OCI-LY3 (cell line): ENCODE data around the gene DNAJC6.
"Not testable (repeated sequence)": the region's sequence is repeated elsewhere in the genome, so short reads cannot be mapped to it uniquely, and the experiment has no call there.

Experiments used
- H2AFZ ChIP-seq: fragments of 200-600, 300-600 bp; shearing (Covaris generic); 2 replicates; pipeline ENCODE4 v1.6.0; 2014; ENCODE audit warnings: antibody characterized with exemption, low read depth, low read length
- H3K27ac ChIP-seq: fragments of 200-600, 300-600 bp; sonication (generic); 2 replicates; pipeline ENCODE4 v1.5.1; 2014; ENCODE audit warnings: mild to moderate bottlenecking, low read length, moderate library complexity, mixed read lengths
- H3K27me3 ChIP-seq: fragments of 200-600, 300-600 bp; sonication (generic); 2 replicates; pipeline ENCODE4 v1.6.1; 2014; ENCODE audit warnings: low read depth, low read length, mixed read lengths
- H3K36me3 ChIP-seq: fragments of 200-600, 300-600 bp; sonication (generic); replicated peaks from 2 replicates; pipeline ENCODE3; 2014; ENCODE audit warnings: low read depth, low read length, mixed read lengths
- H3K4me1 ChIP-seq: fragments of 300-600, 200-600 bp; sonication (generic); 2 replicates; pipeline ENCODE4 v1.6.1; 2014; ENCODE audit warnings: low read length, mixed read lengths
- H3K4me2 ChIP-seq: fragments of 200-600, 300-600 bp; sonication (generic); 2 replicates; pipeline ENCODE4 v1.6.1; 2014; ENCODE audit warnings: low read length, mixed read lengths
- H3K4me3 ChIP-seq: fragments of 300-600, 200-600 bp; sonication (generic); 2 replicates; pipeline ENCODE4 v1.5.1; 2014; ENCODE audit warnings: antibody characterized with exemption, mild to moderate bottlenecking, low read length, moderate library complexity
- H3K79me2 ChIP-seq: fragments of 300-600, 200-600 bp; shearing (Covaris generic); 2 replicates; pipeline ENCODE4 v1.6.1; 2014; ENCODE audit warnings: mild to moderate bottlenecking, low read length, mixed read lengths
- H3K9ac ChIP-seq: fragments of 300-600, 200-600 bp; shearing (Covaris generic); 2 replicates; pipeline ENCODE4 v1.6.0; 2014; ENCODE audit warnings: mild to moderate bottlenecking, low read length, moderate library complexity
- H3K9me3 ChIP-seq: fragments of 200-600, 300-600 bp; shearing (Covaris generic); 2 replicates; pipeline ENCODE4 v1.6.1; 2014; ENCODE audit warnings: low read length, mixed read lengths; ENCODE audit not compliant: insufficient read depth
- H4K20me1 ChIP-seq: fragments of 200-600, 300-600 bp; sonication (generic); 2 replicates; pipeline ENCODE4 v1.6.1; 2016; ENCODE audit warnings: low read length, mixed read lengths; ENCODE audit not compliant: insufficient read depth
- CTCF ChIP-seq: fragments of 200-600, 300-600 bp; sonication (generic); IDR thresholded peaks from 2 replicates; pipeline ENCODE4 v1.5.1; 2014; ENCODE audit warnings: antibody characterized with exemption, low read length, low read depth
- EZH2phosphoT487 ChIP-seq: fragments of 200-600 bp; shearing (Covaris generic); IDR thresholded peaks from 2 replicates; pipeline ENCODE4 v1.6.1; 2018; ENCODE audit warnings: antibody characterized with exemption, mixed run types, low read depth

The DNAJC6 gene

GRCh38 chr1:65449214-65449823, 140.0 kb downstream of the DNAJC6 start:
- Histone ChIP-seq H3K79me2 (no peaks in the 10 kb centered on the region), H2AFZ (no peak overlapping the region), H3K9me3 (no peaks in the 10 kb centered on the region), H3K27me3 (no peaks in the 10 kb centered on the region), H3K4me3 (no peak overlapping the region), H3K27ac (no peak overlapping the region), H4K20me1 (no peaks in the 10 kb centered on the region), H3K4me2 (no peak overlapping the region), H3K4me1 (no peaks in the 10 kb centered on the region), H3K36me3 (no peaks in the 10 kb centered on the region), H3K9ac (no peak overlapping the region)
- no peak for TF ChIP-seq CTCF
- TF ChIP-seq EZH2phosphoT487: no peak

GRCh38 chr1:65455678-65456077, 146.3 kb downstream of the DNAJC6 start:
- H3K9ac ChIP-seq, H3K36me3 ChIP-seq, H3K4me1 ChIP-seq, H3K4me2 ChIP-seq, H2AFZ ChIP-seq, H3K4me3 ChIP-seq, H3K79me2 ChIP-seq, H3K9me3 ChIP-seq, H3K27ac ChIP-seq, H4K20me1 ChIP-seq, H3K27me3 ChIP-seq: not testable (repeated sequence)

GRCh38 chr1:65456481-65456880, 147.1 kb downstream of the DNAJC6 start:
- H3K27me3 ChIP-seq: no peaks in the 10 kb centered on the region
- no peak overlapping the region for H3K27ac ChIP-seq
- no peaks in the 10 kb centered on the region for H3K36me3 ChIP-seq
- no peak overlapping the region for H2AFZ ChIP-seq
- H3K79me2 ChIP-seq: no peaks in the 10 kb centered on the region
- no peak overlapping the region for H3K4me3 ChIP-seq
- H3K9ac ChIP-seq: no peak overlapping the region
- H4K20me1 ChIP-seq: no peaks in the 10 kb centered on the region
- H3K9me3 ChIP-seq: no peaks in the 10 kb centered on the region
- H3K4me2 ChIP-seq: no peak overlapping the region
- no peaks in the 10 kb centered on the region for H3K4me1 ChIP-seq
- no peak for TF ChIP-seq EZH2phosphoT487
- TF ChIP-seq CTCF: no peak

GRCh38 chr1:65457868-65458267, 148.5 kb downstream of the DNAJC6 start:
- H2AFZ ChIP-seq: no peak overlapping the region
- no peaks in the 10 kb centered on the region for H3K79me2 ChIP-seq
- H3K4me2 ChIP-seq: no peak overlapping the region
- H3K9ac ChIP-seq: no peak overlapping the region
- H3K4me1 ChIP-seq: no peaks in the 10 kb centered on the region
- no peak overlapping the region for H3K27ac ChIP-seq
- no peak overlapping the region for H3K4me3 ChIP-seq
- TF ChIP-seq CTCF (no peak), EZH2phosphoT487 (no peak)
- no peaks in the 10 kb centered on the region for H3K36me3 ChIP-seq
- H3K27me3 ChIP-seq: no peaks in the 10 kb centered on the region
- no peaks in the 10 kb centered on the region for H4K20me1 ChIP-seq
- H3K9me3 ChIP-seq: no peaks in the 10 kb centered on the region
